Measurements from ENCODE around the gene TMEM198.

Gene TMEM198

DNA sequence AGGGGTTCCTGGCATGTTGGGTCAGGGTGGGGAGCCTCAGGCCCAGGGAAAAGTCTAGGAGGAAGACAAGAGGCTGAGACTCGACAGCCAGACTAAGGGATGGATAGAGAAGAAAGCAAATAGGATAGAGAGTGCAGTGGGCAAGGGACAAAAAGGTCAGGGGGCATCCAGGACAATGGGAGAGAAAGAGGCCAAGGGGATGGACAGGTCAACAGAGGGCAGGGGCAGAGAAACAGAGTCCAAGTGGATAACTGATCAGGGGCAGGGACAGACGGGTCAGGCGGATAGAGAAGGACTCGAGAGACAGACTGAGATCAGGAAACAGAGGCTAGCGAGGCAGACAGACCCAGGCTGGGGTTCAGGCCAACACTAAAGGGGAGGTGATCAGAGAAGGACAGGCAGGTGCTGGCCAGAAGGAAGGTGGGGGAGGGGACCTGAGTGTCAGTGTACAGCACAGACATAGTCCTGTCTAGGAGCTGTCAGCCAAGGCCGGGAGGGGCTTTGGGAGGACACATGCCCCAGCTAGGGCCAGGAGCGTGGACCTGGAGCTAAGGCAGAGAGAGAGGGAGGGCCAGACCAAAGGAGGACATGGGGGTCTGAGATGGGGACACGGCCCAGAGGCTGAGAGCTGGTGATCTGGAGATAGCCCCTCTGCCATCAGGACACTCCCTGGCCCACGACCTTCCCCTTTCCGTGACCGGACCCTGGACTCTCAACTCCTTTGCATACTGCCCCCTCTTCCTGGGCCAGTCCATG lies 17.3 kb upstream of the TMEM198 start:
- DNase-seq (ENCODE audit: low read depth) = no peak

DNA sequence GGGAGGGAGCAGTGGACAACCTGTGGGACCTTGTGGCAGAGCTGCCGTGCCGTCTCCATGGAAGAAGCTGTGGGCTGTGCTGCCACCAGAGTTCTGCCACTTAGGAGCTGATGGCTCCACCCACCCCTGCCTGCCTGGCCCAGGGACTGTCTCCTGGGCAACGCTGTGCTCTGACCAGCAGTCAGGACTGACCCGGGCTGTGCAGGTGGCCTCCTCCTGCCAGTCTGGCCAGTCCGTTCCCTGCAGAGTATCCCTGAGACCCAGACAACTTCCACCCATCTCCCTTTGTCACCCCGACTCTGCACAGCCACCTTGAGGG lies 16.8 kb upstream of the TMEM198 start:
- no peak for DNase-seq (ENCODE audit: low read depth)

DNA sequence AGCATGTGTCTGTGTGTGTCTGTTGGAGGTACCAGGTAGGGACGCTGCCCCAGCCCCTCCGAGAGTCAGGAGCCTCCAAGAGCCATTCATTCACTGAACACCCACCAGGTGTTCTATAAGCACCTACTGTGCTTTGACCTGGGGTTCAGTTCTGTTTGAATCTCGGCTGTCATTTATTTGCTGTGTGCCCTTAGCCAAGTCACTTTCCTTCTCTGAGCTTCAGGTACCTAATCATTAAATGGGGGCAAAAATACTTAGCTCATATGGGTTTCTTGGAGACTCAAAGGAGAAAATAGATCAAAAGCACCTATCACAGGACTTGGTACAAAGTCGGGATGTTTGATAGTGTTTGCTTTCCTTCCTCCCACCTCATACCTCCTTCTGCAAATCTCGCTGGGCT lies 16.4 kb upstream of the TMEM198 start:
- DNase-seq (ENCODE audit: low read depth) = no peak

DNA sequence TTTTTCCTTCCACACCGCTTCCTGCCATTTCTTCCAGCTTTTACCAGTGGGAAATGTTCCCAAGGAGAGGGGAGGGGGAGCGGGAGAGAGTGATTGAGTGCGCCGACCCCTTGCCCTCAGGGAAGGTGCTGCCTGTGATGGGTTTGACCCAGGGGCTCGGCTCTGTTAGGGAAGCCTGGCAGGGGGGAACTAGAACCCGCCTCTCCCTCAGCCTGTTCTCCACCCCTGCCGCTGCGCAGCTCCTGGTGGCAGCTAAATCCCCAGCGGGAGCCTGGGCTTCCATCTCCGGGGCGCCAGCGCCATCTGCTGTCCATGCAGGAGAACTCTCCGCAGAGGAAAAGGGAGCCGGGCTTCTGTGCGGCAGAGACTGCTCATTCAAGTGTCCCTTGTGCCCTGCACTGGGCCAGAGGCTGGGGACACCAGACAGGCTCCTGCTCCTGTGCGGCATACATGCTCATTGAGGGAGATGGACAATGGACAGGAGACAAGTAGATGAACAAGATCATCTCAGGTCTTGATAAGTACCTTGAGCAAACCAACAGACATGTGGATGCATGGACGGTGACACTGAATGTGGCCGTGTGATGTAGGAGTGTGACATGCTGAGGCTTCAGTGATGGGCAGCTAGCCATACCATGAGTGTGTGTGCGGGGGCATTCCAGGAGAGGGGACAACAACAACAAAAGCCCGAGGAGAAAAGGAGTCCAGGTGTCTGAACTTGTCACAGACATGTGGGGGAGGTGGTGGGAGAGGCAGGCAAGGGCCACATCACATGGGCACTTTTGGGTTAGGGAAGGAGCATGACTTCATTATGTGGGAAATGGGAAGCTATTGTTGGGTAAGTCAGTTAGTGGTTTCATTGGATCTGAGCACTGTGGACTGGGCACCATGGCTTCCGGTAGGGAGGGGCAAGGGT lies 13.5 kb upstream of the TMEM198 start:
- DNase-seq (ENCODE audit: low read depth) = peak; percentile 69

DNA sequence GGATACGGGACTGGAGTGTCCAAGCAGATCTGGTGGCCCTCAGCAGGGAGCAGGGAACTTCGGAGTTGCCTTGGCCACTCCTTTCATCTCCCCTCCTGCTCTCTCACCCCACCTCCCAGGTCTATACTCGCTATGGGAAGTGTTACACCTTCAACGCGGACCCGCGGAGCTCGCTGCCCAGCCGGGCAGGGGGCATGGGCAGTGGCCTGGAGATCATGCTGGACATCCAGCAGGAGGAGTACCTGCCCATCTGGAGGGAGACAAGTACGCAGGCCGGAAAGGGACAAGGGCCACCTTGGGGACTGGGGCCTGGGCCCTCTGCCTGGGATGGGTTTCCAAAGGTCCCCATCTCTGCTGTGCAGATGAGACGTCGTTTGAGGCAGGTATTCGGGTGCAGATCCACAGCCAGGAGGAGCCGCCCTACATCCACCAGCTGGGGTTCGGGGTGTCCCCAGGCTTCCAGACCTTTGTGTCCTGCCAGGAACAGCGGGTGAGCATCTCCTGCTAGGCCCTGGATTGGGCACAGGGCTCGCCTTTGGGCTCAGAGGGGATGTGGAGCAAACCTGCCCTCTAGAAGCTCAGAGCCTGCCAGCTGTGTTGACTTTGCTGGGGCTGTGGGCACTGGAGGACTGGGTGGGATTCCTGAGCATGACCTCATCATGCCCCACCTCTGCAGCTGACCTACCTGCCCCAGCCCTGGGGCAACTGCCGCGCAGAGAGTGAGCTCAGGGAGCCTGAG lies 12.0 kb upstream of the TMEM198 start:
- no peak for DNase-seq (ENCODE audit: low read depth)

DNA sequence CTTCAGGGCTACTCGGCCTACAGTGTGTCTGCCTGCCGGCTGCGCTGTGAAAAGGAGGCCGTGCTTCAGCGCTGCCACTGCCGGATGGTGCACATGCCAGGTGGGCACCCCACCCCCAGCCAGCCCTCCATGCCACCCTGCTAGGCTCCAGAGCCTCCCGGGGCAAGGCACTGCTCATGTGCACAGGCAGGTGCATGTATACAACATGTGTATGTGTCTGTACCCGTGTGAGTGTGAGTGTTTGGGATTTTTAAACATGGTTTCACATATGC lies 11.5 kb upstream of the TMEM198 start:
- no peak for DNase-seq (ENCODE audit: low read depth)

DNA sequence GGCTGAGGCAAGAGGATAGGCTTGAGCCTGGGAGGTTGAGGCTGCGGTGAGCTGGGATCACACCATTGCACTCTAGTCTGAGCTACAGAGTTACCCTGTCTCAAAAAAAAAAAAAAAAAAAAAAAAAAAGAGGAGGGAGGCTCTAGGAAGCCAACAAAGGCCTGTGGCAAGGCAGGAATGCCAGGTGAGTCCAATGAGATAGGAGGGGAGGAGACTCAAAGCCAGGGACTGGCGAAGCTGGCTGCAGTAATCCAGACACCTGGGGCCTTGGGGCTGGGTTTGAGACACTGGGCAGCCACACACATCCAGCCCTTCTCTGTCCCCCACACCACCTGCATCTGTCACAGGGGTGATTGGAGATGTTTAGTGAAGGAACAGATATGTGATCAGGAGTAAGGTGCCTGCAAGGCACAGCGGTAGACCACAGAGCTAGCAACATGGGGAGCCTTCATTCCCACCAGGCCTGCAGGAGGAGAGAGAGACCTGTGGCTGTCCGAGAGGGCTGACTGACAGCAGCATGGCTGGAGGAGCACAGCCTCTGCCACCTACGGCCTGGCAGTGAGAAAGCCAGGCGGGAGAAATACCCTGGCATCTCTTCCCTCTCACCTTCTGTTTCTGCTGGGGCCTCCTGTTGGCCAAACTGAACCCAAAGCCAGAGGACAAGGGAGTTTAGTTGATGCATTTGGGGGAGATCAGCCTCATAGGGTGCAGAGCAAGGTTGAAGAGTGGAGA lies 9.7 kb upstream of the TMEM198 start:
- DNase-seq (ENCODE audit: low read depth) = no peak

DNA sequence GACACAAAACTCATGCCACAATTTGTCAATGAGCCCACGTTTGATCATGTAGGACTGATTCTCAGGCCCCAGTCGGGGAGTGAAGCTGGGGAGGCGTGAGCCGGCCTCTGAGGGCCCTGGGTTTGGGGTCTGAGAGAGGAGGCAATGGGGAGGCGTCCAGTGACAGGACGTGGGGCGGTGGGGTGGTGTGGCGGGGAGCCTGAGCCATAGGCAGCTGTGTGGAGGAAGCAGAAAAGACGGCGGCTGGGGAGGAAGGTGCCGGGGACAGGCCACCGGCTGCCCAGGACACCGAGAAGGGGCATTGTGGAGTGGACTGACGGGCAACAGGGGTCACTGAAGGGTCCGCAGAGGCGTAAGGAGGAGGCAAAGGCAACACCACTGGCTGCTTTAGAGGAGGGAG lies 7.4 kb upstream of the TMEM198 start:
- DNase-seq (ENCODE audit: low read depth) = no peak

DNA sequence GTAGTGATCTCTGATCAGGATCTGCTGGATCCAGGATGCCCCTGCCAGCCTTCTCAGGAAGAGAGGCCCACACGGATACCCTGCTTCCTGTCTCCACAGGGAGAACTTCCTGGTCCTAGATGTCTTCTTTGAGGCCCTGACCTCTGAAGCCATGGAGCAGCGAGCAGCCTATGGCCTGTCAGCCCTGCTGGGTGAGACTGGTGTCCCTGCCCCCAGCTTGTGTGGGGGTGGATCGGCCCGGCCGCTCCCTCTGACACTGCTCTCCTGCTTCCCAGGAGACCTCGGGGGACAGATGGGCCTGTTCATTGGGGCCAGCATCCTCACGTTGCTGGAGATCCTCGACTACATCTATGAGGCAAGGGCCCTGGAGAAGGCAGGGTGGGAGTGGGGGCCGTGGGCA lies 6.9 kb upstream of the TMEM198 start:
- DNase-seq (ENCODE audit: low read depth) = no peak

DNA sequence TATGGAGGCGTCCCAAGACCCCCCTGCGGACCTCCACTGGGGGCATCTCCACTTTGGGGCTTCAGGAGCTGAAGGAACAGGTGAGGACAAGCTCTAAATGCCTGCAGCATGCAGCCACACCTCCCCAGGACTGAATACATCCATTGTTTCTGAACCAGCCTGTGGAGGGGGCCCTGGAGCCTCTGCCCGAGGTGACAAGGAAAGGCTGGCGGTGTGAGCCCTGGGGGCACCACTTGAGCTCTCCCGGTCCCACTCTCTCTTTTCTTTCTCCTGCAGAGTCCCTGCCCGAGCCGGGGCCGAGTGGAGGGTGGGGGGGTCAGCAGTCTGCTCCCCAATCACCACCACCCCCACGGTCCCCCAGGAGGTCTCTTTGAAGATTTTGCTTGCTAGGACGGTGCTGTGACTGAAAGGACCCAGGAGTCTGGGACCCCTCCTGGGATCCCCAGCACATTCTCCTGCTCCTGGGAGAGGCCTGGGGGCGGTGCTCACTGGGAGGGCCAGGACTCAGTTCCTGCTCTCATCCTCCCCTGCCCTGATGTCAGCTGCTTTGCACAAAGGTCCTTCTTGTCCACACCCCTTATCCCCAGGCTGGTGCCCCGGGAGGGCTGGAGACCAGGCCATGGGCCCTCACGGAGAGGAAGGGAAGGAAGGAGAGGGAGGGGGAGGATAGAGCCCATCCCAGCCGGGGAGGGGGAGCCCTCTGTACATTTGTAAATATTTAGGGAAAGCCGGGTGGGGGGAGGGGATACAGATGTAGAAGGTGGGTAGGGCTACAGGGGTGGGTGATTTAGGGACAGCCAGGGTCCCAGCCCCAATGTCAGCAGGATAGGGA lies 6.0 kb upstream of the TMEM198 start:
- no peak for DNase-seq (ENCODE audit: low read depth)

DNA sequence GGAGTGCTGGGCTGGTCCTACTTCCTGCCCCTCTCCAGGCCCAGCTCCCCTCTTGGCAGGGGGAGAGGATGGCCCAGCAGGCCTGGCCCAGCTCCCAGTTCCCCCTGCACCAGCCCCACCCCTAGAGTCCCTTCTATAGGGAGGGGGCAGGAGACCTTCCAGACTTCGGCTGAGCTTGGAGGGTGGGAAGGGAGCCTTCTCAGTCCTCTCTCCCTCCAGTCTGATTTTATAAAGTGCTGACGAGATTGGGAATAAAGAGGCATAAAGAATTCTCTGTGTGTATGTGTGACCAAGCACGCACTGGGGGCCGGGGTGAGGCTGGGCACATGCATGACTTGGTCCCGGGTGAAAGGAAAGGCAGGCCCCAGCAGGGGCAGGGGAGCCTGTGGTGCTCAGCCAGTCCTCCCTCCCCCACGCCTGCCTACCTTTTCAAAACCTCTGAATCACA lies 5.3 kb upstream of the TMEM198 start:
- no peak for DNase-seq (ENCODE audit: low read depth)

DNA sequence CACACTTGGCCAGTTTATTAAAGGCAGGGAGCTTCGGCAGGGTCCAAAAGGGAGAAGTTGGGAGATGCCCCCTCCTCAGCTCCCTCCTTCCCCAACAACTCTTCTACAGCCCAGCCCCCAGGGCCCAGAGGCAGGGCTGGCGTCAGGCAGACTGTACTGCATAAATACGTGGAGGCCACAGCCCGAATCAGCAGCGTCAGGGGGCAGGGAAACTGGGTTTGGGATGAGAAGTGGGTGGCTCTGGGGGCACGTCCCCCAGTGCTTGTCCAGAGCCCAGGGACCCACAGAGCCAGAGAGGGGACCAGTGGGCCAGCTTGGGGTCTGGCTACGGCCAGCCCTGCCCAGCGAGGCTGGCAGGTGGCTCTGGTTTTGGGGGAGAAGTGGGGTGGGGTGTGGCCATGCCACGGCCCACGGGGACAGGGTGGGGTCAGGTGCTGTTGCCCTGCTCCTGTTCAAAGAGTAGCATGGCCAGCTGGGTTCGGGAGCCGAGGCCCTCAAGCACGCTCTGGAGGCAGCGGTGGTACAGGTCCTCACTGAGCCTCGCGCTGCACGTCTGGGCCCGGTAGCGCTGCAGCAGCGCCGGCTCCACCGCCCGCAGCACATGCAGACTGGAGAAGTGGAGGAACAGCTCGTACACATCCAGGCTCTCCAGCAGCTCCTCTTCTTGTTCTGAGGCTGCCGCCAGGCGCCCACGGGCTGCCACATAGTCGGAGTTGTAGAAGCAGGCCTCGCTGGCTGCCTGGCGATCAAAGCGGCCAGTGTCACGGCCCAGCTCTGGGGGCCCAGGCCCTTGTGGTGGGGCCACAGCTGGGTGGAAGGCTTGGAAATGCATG lies 4.7 kb upstream of the TMEM198 start:
- no peak for DNase-seq (ENCODE audit: low read depth)

DNA sequence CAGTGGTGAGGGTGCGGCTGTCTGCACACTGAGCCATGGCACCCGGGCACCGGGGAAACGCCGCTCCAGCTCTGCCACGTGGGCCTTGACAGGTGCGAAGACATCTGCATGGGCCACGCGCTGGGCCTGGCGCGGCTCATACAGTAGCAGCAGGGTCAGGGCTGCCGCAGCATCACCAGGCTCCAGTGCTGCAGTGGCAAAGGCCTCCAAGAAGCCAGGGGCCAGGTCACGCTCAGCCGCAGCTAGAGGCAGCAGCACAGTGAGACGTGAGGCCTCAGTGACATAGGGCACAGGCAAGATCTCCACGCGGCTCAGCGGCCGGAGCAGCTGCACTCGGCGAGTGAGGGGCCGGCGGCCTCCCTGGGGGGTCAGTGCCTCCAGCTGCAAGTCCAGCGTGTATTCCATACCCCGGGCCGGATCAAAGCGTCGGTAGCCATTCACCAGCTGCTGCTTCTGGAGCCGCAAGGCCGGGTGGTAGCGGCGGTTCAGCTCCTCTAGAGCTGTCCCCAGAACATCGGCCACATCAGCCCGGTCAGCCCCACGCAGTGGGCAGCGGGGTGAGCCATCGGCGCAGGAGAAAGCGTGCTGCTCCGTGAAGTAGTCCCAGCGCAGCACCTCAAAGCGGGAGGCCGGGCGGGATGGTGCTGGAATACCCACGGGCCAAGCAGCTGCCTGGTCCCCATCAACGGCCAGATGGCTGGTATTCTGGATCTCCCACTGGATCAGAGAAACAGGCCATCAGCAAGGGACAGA lies 3.7 kb upstream of the TMEM198 start:
- no peak for DNase-seq (ENCODE audit: low read depth)

DNA sequence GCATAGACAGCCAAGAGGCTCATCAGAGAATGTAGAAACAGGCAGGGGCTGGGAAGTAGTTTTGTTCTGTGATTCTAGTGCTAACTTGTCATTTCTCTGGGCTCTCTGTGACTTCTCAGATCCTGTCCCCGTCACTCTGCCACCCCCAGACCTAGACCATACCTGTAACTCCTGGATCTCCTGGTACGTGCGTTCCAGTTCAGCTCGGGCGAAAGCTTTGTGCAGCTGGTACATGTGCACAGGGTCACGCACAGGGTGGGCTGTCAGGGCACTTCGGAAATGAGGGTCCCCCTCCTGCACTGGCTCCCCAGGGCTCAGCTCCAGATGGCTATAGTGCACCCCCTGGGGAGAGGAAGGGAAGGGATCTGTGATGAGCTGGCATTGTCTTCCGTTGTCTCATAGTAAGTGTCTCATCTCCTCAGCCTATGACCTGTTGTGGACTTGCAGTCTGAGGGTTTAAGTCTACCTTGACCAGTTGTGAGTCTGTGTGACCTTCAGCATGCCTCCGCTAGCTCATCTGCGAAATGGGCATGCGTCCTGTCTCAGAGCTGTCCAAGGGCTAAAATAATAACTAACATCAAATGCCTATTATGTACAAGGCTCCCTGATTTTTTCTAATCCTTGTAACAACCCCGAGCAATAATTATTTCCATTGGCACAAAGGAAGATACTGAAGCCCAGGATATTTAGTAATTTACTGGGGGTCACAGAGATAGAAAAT lies 2.9 kb upstream of the TMEM198 start:
- DNase-seq (ENCODE audit: low read depth) = no peak

DNA sequence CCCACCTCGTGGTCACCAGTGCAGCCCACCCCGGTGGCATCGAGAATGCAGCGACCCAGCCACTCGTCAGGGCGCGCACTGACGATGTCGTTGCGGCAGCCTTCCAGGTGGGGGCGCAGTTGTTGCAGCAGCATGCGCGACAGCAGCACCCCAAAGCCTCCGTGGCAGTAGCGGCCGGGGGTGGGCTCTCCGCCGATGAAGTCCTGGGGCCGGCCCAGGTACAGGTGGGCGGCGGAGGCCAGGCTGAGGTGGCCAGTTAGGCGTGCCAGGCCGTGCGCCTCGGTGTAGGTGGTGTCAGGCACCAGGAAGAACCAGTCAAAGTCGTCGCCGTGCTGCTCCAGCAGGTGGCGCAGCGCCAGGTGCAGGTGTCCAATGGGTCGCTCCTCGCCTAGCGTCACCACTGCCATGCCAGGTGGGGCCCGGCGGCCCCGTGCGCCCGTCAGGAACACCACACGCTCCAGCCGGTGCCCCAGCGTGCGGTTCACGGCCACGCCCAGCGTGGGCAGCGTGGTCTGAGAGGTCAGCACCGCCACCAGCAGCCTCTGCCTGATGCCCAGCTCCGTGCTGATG lies 2.1 kb upstream of the TMEM198 start:
- DNase-seq (ENCODE audit: low read depth) = peak; percentile 24

DNA sequence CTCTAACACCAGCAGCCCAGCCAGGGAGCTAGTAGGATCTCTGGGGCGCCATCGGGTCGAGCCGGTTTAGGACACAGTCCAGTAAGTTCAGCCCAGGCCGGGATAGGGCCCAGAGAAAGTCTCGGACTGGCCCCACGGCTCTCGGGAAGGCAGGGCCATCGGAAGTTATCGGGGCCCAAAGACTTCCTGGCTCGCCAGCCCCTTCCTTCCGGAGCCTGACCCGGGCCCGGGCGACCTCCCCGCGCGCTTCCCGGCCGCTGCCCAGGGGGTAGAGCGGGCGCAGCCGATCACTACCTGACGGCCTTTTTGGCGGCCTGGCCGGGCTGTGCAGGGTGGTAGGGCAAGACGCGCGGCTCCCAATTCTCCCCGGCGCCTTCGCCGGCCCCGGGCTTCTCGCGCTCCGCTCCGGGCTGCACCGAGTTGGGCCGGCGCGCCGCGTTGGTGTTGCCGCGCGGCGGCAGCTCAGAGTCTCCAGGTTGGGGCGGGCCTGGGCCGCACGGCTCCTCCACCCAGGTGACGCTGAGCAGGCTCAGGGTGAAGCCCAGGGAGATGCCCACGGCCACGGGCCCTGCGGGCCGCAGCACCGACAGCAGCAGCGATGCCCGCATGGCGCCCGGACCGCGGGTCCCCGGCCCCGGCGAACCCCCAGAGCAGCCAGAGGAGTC lies 765 bp upstream of the TMEM198 start:
- DNase-seq (ENCODE audit: low read depth) = peak; percentile 22

DNA sequence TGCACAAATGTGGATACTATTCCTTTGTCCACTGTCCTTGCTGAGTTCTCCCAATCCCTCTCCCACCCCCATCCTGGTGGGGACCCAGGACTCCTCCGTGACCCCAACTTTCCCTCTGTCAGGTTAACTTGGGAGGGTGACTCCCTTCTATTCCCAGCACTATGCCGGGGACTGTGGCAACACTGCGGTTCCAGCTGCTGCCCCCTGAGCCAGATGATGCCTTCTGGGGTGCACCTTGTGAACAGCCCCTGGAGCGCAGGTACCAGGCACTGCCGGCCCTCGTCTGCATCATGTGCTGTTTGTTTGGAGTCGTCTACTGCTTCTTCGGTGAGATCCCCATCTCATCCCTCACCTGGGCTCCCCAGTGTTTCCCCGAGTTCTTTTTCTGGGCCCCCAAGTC lies 739 bp downstream of the TMEM198 start:
- no peak for DNase-seq (ENCODE audit: low read depth)

DNA sequence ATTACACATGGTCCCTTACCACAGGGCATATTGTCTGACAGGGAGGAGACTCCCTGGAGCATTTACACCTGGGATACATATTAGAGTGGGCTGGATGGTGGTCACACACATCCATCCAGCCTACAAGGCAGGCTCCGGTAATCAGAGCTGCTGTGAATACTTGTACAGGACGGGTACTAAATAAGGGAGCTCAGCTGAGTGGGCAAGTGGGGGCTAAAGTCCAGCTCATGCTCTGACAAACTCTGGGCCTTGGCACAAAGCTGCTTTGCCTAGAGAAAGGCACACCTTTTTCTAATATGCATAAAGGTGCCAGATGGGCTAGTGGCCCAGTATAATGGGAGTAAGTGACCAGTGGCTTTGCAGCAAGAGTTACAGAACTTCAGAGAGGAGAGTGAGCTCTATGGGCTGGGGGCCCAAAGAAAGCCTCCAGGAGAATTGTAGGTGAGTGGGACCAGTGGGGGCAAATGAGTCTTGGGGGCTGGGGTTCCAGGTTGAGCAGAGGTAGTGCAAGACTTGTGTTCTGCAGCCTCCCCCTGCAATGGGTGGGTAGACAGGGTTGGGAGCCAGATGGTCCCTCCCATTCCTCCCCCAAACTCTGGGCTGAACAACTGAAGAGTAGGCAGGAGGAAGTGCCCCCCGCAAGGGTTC lies 1.6 kb downstream of the TMEM198 start:
- no peak for DNase-seq (ENCODE audit: low read depth)
